Measurements from ENCODE around the gene ZBTB42. TPM values are rescaled to one million over a fixed set of nuclear protein-coding genes. Genes with fewer than 3 reads are reported as not detected.

Gene ZBTB42
- total and polyA plus RNA-seq, 2 donors: 2.1 to 3.2 TPM

- Histone ChIP-seq H3K4me3 (ENCODE audit: low read length in 2 of 2) (no peak overlapping the region), H3K27ac (ENCODE audit: low read depth in 1 of 2, low read length in 1 of 2) (no peak overlapping the region), H3K36me3 (ENCODE audit: control insufficient read depth in 2 of 2, insufficient read depth in 2 of 2, low read length in 1 of 2) (peaks cover 61 to 79% of the 10 kb centered on the region in 2 donors), H3K9me3 (ENCODE audit: control insufficient read depth in 2 of 2, insufficient read depth in 1 of 2, low read length in 1 of 2) (peaks cover 5 to 28% of the 10 kb centered on the region in 2 donors), H3K27me3 (ENCODE audit: control insufficient read depth in 2 of 2, insufficient read depth in 1 of 2, low read length in 1 of 2) (no peaks in the 10 kb centered on the region), H3K4me1 (ENCODE audit: control insufficient read depth in 2 of 2, insufficient read depth in 2 of 2, low read length in 2 of 2) (peaks cover 0 to 2% of the 10 kb centered on the region in 2 donors)
- no peak for DNase-seq (ENCODE audit: low read depth in 6 of 9, low spot score in 9 of 9)
- WGBS: 96% methylated on average over 46 of the region's 46 CpGs
Observed at GRCh38 chr14:104773505-104774452, 27.1 kb upstream of the ZBTB42 start.

GRCh38 chr14:104774453-104775072 is 26.3 kb upstream of the ZBTB42 start:
- no peaks in the 10 kb centered on the region for H3K4me1 ChIP-seq (ENCODE audit: control insufficient read depth in 2 of 2, insufficient read depth in 2 of 2, low read length in 2 of 2)
- 96% methylated on average over 20 of the region's 20 CpGs for WGBS
- no peaks in the 10 kb centered on the region for H3K27me3 ChIP-seq (ENCODE audit: control insufficient read depth in 2 of 2, insufficient read depth in 1 of 2, low read length in 1 of 2)
- no peak overlapping the region for H3K27ac ChIP-seq (ENCODE audit: low read depth in 1 of 2, low read length in 1 of 2)
- DNase-seq (ENCODE audit: low read depth in 6 of 9, low spot score in 9 of 9): no peak
- H3K36me3 ChIP-seq (ENCODE audit: control insufficient read depth in 2 of 2, insufficient read depth in 2 of 2, low read length in 1 of 2): peaks cover 53 to 80% of the 10 kb centered on the region in 2 donors
- H3K4me3 ChIP-seq (ENCODE audit: low read length in 2 of 2): no peak overlapping the region
- H3K9me3 ChIP-seq (ENCODE audit: control insufficient read depth in 2 of 2, insufficient read depth in 1 of 2, low read length in 1 of 2): peaks cover 5 to 28% of the 10 kb centered on the region in 2 donors

- Histone ChIP-seq H3K4me1 (ENCODE audit: control insufficient read depth in 2 of 2, insufficient read depth in 2 of 2, low read length in 2 of 2) (no peaks in the 10 kb centered on the region), H3K27me3 (ENCODE audit: control insufficient read depth in 2 of 2, insufficient read depth in 1 of 2, low read length in 1 of 2) (no peaks in the 10 kb centered on the region), H3K4me3 (ENCODE audit: low read length in 2 of 2) (no peak overlapping the region), H3K36me3 (ENCODE audit: control insufficient read depth in 2 of 2, insufficient read depth in 2 of 2, low read length in 1 of 2) (peaks cover 53 to 81% of the 10 kb centered on the region in 2 donors), H3K9me3 (ENCODE audit: control insufficient read depth in 2 of 2, insufficient read depth in 1 of 2, low read length in 1 of 2) (peaks cover 5 to 28% of the 10 kb centered on the region in 2 donors), H3K27ac (ENCODE audit: low read depth in 1 of 2, low read length in 1 of 2) (no peak overlapping the region)
- 94% methylated on average over 13 of the region's 13 CpGs for WGBS
- DNase-seq (ENCODE audit: low read depth in 6 of 9, low spot score in 9 of 9): no peak
Observed at GRCh38 chr14:104775073-104775489, 25.8 kb upstream of the ZBTB42 start.

- no peak for DNase-seq (ENCODE audit: low read depth in 6 of 9, low spot score in 9 of 9)
- peaks cover 45 to 81% of the 10 kb centered on the region in 2 donors for H3K36me3 ChIP-seq (ENCODE audit: control insufficient read depth in 2 of 2, insufficient read depth in 2 of 2, low read length in 1 of 2)
- H3K4me1 ChIP-seq (ENCODE audit: control insufficient read depth in 2 of 2, insufficient read depth in 2 of 2, low read length in 2 of 2): no peaks in the 10 kb centered on the region
- no peak overlapping the region for H3K27ac ChIP-seq (ENCODE audit: low read depth in 1 of 2, low read length in 1 of 2)
- WGBS: 98% methylated on average over 15 of the region's 15 CpGs
- H3K4me3 ChIP-seq (ENCODE audit: low read length in 2 of 2): no peak overlapping the region
- no peaks in the 10 kb centered on the region for H3K27me3 ChIP-seq (ENCODE audit: control insufficient read depth in 2 of 2, insufficient read depth in 1 of 2, low read length in 1 of 2)
- H3K9me3 ChIP-seq (ENCODE audit: control insufficient read depth in 2 of 2, insufficient read depth in 1 of 2, low read length in 1 of 2): peaks cover 0 to 20% of the 10 kb centered on the region in 2 donors
Observed at GRCh38 chr14:104776481-104776880, 24.4 kb upstream of the ZBTB42 start.

- peaks cover 38 to 79% of the 10 kb centered on the region in 2 donors for H3K36me3 ChIP-seq (ENCODE audit: control insufficient read depth in 2 of 2, insufficient read depth in 2 of 2, low read length in 1 of 2)
- H3K4me1 ChIP-seq (ENCODE audit: control insufficient read depth in 2 of 2, insufficient read depth in 2 of 2, low read length in 2 of 2): no peaks in the 10 kb centered on the region
- DNase-seq (ENCODE audit: low read depth in 6 of 9, low spot score in 9 of 9): no peak
- H3K4me3 ChIP-seq (ENCODE audit: low read length in 2 of 2): no peak overlapping the region
- no peak overlapping the region for H3K27ac ChIP-seq (ENCODE audit: low read depth in 1 of 2, low read length in 1 of 2)
- H3K9me3 ChIP-seq (ENCODE audit: control insufficient read depth in 2 of 2, insufficient read depth in 1 of 2, low read length in 1 of 2): peaks cover 0 to 13% of the 10 kb centered on the region in 2 donors
- no peaks in the 10 kb centered on the region for H3K27me3 ChIP-seq (ENCODE audit: control insufficient read depth in 2 of 2, insufficient read depth in 1 of 2, low read length in 1 of 2)
- 94% methylated on average over 16 of the region's 16 CpGs for WGBS
Observed at GRCh38 chr14:104776961-104777807, 23.7 kb upstream of the ZBTB42 start.

GRCh38 chr14:104777808-104778249 is 23.1 kb upstream of the ZBTB42 start:
- peaks cover 32 to 78% of the 10 kb centered on the region in 2 donors for H3K36me3 ChIP-seq (ENCODE audit: control insufficient read depth in 2 of 2, insufficient read depth in 2 of 2, low read length in 1 of 2)

GRCh38 chr14:104778694-104779331 is 22.1 kb upstream of the ZBTB42 start:
- no peak overlapping the region for H3K4me3 ChIP-seq (ENCODE audit: low read length in 2 of 2)
- WGBS: 94% methylated on average over 15 of the region's 15 CpGs
- no peaks in the 10 kb centered on the region for H3K4me1 ChIP-seq (ENCODE audit: control insufficient read depth in 2 of 2, insufficient read depth in 2 of 2, low read length in 2 of 2)
- H3K27ac ChIP-seq (ENCODE audit: low read depth in 1 of 2, low read length in 1 of 2): no peak overlapping the region
- no peaks in the 10 kb centered on the region for H3K27me3 ChIP-seq (ENCODE audit: control insufficient read depth in 2 of 2, insufficient read depth in 1 of 2, low read length in 1 of 2)
- H3K9me3 ChIP-seq (ENCODE audit: control insufficient read depth in 2 of 2, insufficient read depth in 1 of 2, low read length in 1 of 2): peaks cover 0 to 13% of the 10 kb centered on the region in 2 donors
- no peak for DNase-seq (ENCODE audit: low read depth in 6 of 9, low spot score in 9 of 9)
- H3K36me3 ChIP-seq (ENCODE audit: control insufficient read depth in 2 of 2, insufficient read depth in 2 of 2, low read length in 1 of 2): peaks cover 26 to 71% of the 10 kb centered on the region in 2 donors

More at GRCh38 chr14:104777808-104778249, 23.1 kb upstream of the ZBTB42 start:
- H3K9me3 ChIP-seq (ENCODE audit: control insufficient read depth in 2 of 2, insufficient read depth in 1 of 2, low read length in 1 of 2): peaks cover 0 to 13% of the 10 kb centered on the region in 2 donors
- 96% methylated on average over 15 of the region's 15 CpGs for WGBS
- no peaks in the 10 kb centered on the region for H3K4me1 ChIP-seq (ENCODE audit: control insufficient read depth in 2 of 2, insufficient read depth in 2 of 2, low read length in 2 of 2)
- no peak overlapping the region for H3K4me3 ChIP-seq (ENCODE audit: low read length in 2 of 2)
- no peak for DNase-seq (ENCODE audit: low read depth in 6 of 9, low spot score in 9 of 9)
- no peaks in the 10 kb centered on the region for H3K27me3 ChIP-seq (ENCODE audit: control insufficient read depth in 2 of 2, insufficient read depth in 1 of 2, low read length in 1 of 2)
- H3K27ac ChIP-seq (ENCODE audit: low read depth in 1 of 2, low read length in 1 of 2): no peak overlapping the region

GRCh38 chr14:104779776-104780512 is 21.0 kb upstream of the ZBTB42 start:
- peaks cover 0 to 13% of the 10 kb centered on the region in 2 donors for H3K9me3 ChIP-seq (ENCODE audit: control insufficient read depth in 2 of 2, insufficient read depth in 1 of 2, low read length in 1 of 2)
- no peak for DNase-seq (ENCODE audit: low read depth in 6 of 9, low spot score in 9 of 9)
- peaks cover 26 to 72% of the 10 kb centered on the region in 2 donors for H3K36me3 ChIP-seq (ENCODE audit: control insufficient read depth in 2 of 2, insufficient read depth in 2 of 2, low read length in 1 of 2)
- H3K4me3 ChIP-seq (ENCODE audit: low read length in 2 of 2): no peak overlapping the region
- no peaks in the 10 kb centered on the region for H3K27me3 ChIP-seq (ENCODE audit: control insufficient read depth in 2 of 2, insufficient read depth in 1 of 2, low read length in 1 of 2)
- no peak overlapping the region for H3K27ac ChIP-seq (ENCODE audit: low read depth in 1 of 2, low read length in 1 of 2)
- 97% methylated on average over 32 of the region's 32 CpGs for WGBS
- no peaks in the 10 kb centered on the region for H3K4me1 ChIP-seq (ENCODE audit: control insufficient read depth in 2 of 2, insufficient read depth in 2 of 2, low read length in 2 of 2)
